HepG2 (cell line): ENCODE measurements around the gene RNF13. TPM values are rescaled to one million over a fixed set of nuclear protein-coding genes. Genes with fewer than 3 reads are reported as not detected.

Experiments used
- ATAC-seq: fragments of 200-7000 bp; cut with Tn5 transposase; 3 replicates; pipeline ENCODE4 v1.9.1; 2020; ENCODE audit warnings: mild to moderate bottlenecking, moderate library complexity
- BruUV-seq: library from RNA; stranded (reverse); fragments of 400-500 nt; replicated peaks from 2 replicates; lab custom pipeline; 2021; lab: Mats Ljungman, UMichigan
- CTCF ChIA-PET: fragments of 300-600 bp; formaldehyde crosslinking; extraction: SDS; loops from one replicate; lab custom pipeline; 2021; ENCODE audit warnings: low total read pairs, inconsistent platforms, low intra/inter-chr PET ratio; lab: Yijun Ruan, JAX
- POLR2A ChIA-PET: fragments of 350-600 bp; sonication (Branson Sonifier 250); formaldehyde crosslinking; loops from one replicate; lab custom pipeline; 2020; ENCODE audit warnings: antibody characterized with exemption, inconsistent platforms; lab: Yijun Ruan, JAX
- DNase-seq: peaks from one replicate; pipeline ENCODE4 v3.0.0-alpha.2; 2015; ENCODE audit warnings: low spot score
- FAIRE-seq: peaks from 3 replicates; lab custom pipeline; 2011; peaks lifted over from hg19 to GRCh38; lab: Jason Lieb, UNC
- H2AFZ ChIP-seq: one replicate; pipeline ENCODE4 v1.6.1; 2011; ENCODE audit warnings: low read length, inconsistent platforms
- H3K27ac ChIP-seq: fragments of 300-600 bp; 3 replicates; pipeline ENCODE4 v1.8.0; 2011; ENCODE audit warnings: mixed run types, mild to moderate bottlenecking, mixed read lengths, low read length, inconsistent platforms; ENCODE audit not compliant: insufficient read depth; ENCODE audit errors: extremely low read length
- H3K27me3 ChIP-seq, 2 experiments: fragments of 200-600 bp in 1 of 2; 2 replicates in 1 of 2; 3 replicates in 1 of 2; pipeline versions ENCODE4 v1.6.0 to v1.8.0; 2011; ENCODE audit warnings: low read length in 2 of 2, mild to moderate bottlenecking in 2 of 2, moderate library complexity in 2 of 2, inconsistent platforms in 1 of 2; ENCODE audit not compliant: insufficient read depth in 2 of 2, control insufficient read depth in 1 of 2
- H3K36me3 ChIP-seq, 2 experiments: fragments of 200-600 bp in 1 of 2; replicated peaks in 1 of 2; 2 replicates in 1 of 2; 3 replicates in 1 of 2; pipeline versions ENCODE4 v1.5.1 to v1.8.0; 2011; ENCODE audit warnings: low read length in 2 of 2, inconsistent platforms in 1 of 2; ENCODE audit not compliant: insufficient read depth in 2 of 2, control insufficient read depth in 1 of 2
- H3K4me1 ChIP-seq: 2 replicates; pipeline ENCODE4 v1.5.1; 2012; ENCODE audit warnings: low read length, inconsistent platforms; ENCODE audit not compliant: insufficient read depth
- H3K4me2 ChIP-seq: 2 replicates; pipeline ENCODE4 v1.6.0; 2011; ENCODE audit warnings: low read depth, low read length, inconsistent platforms
- H3K4me3 ChIP-seq, 3 experiments: fragments of 200-600 bp in 1 of 3; sonication (generic), shearing (Covaris generic) in 1 of 3; replicated peaks in 1 of 3; 2 replicates each; pipeline ENCODE4 v1.5.1; 2011 to 2016; ENCODE audit warnings: low read length in 3 of 3, inconsistent platforms in 2 of 3, low read depth in 2 of 3, mild to moderate bottlenecking in 2 of 3, control low read depth in 1 of 3, mixed read lengths in 1 of 3; ENCODE audit not compliant: insufficient read depth in 1 of 3
- H3K79me2 ChIP-seq: one replicate; pipeline ENCODE4 v1.6.1; 2011; ENCODE audit warnings: low read length, inconsistent platforms; ENCODE audit not compliant: insufficient read depth
- H3K9ac ChIP-seq: 2 replicates; pipeline ENCODE4 v1.6.0; 2011; ENCODE audit warnings: mild to moderate bottlenecking, low read depth, low read length, inconsistent platforms; ENCODE audit not compliant: insufficient read depth
- H3K9me3 ChIP-seq: 2 replicates; pipeline ENCODE4 v1.5.1; 2012; ENCODE audit warnings: mild to moderate bottlenecking, low read length
- H4K20me1 ChIP-seq: 2 replicates; pipeline ENCODE4 v1.6.0; 2011; ENCODE audit warnings: inconsistent platforms, mild to moderate bottlenecking, low read length, moderate library complexity; ENCODE audit not compliant: insufficient read depth
- RBM39 ChIP-seq: fragments of 200-400 bp; formaldehyde crosslinking; IDR thresholded peaks from one replicate; pipeline ENCODE4 v1.6.1; 2018; ENCODE audit warnings: antibody characterized with exemption, mild to moderate bottlenecking, low read depth, low read length; ENCODE audit not compliant: poor library complexity, severe bottlenecking
- XRCC5 ChIP-seq: fragments of 200-400 bp; formaldehyde crosslinking; optimal IDR thresholded peaks from 2 replicates; pipeline ENCODE3; 2017; ENCODE audit warnings: mild to moderate bottlenecking, low read length
- ZFP36L1 ChIP-seq: sonication (generic); formaldehyde crosslinking; IDR thresholded peaks from 2 replicates; pipeline ENCODE4 v1.8.0; 2022; ENCODE audit warnings: mild to moderate bottlenecking, missing genetic modification reagents, moderate library complexity
- WGBS: methylation state at CpG from one replicate; pipeline ENCODE4 v1.1.6; 2017; ENCODE audit warnings: low lambda C conversion rate; 5-methylcytosine and 5-hydroxymethylcytosine counted together
- in situ Hi-C: cut with HindIII; loops from 2 replicates; pipeline ENCODE4 v1.10.0; 2017; ENCODE audit warnings: low pct_unique_long_range_greater_than_20kb; ENCODE audit not compliant: extremely low pct_ligation_motif_present
- intact Hi-C: fragments of 100-400 bp; cut with micrococcal nuclease; formaldehyde crosslinking; loops from one replicate; pipeline ENCODE4 v1.10.0; 2022; ENCODE audit not compliant: unreplicated experiment
- polyA plus RNA-seq, 8 experiments: library from polyadenylated mRNA; depleted of rRNA in 3 of 8; stranded (reverse) in 7 of 8; unstranded in 1 of 8; fragments of >200 nt; fragmentation: Illumina TruSeq in 4 of 8; extraction: Trizol in 4 of 8; gene quantifications; 2 replicates each; pipeline versions ENCODE4 v1.2.1 to v1.2.3, GENCODE V29; 2011 to 2016; ENCODE audit warnings: low read depth in 4 of 8, missing spikeins in 1 of 8, mixed read lengths in 1 of 8; ENCODE audit not compliant: insufficient read depth in 1 of 8
- total RNA-seq, 5 experiments: library from RNA; depleted of rRNA; stranded (reverse); fragments of >200 nt; fragmentation: Illumina TruSeq; extraction: Trizol; gene quantifications; 2 replicates each; pipeline ENCODE4 v1.2.3, GENCODE V29; 2016; ENCODE audit warnings: low read depth in 1 of 5
- TF ChIP-seq, protein P1 (sequence below), 2 experiments: fragments of 450-650 bp in 1 of 2; sonication (generic) in 1 of 2; formaldehyde crosslinking in 1 of 2; IDR thresholded peaks; 2 replicates each; pipeline versions ENCODE4 v1.6.1 to v1.8.0; 2016 to 2022; ENCODE audit warnings: antibody characterized with exemption in 1 of 2, mild to moderate bottlenecking in 1 of 2, missing genetic modification reagents in 1 of 2

The RNF13 gene
- total and polyA plus RNA-seq, 2 of the 13 experiments (the other 11 are each of a cell fraction or from before 2014, with no cell fraction given), result 39.8 to 46.0 TPM

DNA sequence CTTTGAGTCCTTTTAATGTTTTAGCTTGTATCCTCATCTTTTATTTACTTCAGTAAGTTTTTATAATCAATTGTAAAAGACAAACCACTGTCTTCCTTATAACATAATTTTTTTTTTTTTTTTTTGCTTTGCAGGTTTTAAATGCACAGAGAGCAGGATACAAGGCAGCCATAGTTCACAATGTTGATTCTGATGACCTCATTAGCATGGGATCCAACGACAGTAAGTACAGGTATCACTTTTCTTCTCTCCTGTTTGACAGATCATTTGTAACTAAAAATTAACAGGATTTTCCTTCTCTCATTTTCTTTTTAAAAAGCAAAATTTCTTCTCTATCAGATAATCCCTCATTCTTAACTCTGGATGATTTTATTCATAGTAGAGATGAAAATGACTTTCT is 82.3 kb downstream of the RNF13 start:
- WGBS, result 60% methylated on average over 1 of the region's 1 CpG
- H4K20me1 ChIP-seq, result no peaks in the 10 kb centered on the region
- POLR2A ChIA-PET, result no interaction called here
- peaks cover 0 to 10% of the 10 kb centered on the region in 2 experiments; a peak in 1 of 5 replicates for H3K36me3 ChIP-seq
- H3K9me3 ChIP-seq, result no peaks in the 10 kb centered on the region
- peak; percentile 10 for DNase-seq
- in situ Hi-C loops, result no loop called here
- no peak overlapping the region for H3K27ac ChIP-seq
- TF ChIP-seq RBM39, result no peak
- TF ChIP-seq, protein P1, sequence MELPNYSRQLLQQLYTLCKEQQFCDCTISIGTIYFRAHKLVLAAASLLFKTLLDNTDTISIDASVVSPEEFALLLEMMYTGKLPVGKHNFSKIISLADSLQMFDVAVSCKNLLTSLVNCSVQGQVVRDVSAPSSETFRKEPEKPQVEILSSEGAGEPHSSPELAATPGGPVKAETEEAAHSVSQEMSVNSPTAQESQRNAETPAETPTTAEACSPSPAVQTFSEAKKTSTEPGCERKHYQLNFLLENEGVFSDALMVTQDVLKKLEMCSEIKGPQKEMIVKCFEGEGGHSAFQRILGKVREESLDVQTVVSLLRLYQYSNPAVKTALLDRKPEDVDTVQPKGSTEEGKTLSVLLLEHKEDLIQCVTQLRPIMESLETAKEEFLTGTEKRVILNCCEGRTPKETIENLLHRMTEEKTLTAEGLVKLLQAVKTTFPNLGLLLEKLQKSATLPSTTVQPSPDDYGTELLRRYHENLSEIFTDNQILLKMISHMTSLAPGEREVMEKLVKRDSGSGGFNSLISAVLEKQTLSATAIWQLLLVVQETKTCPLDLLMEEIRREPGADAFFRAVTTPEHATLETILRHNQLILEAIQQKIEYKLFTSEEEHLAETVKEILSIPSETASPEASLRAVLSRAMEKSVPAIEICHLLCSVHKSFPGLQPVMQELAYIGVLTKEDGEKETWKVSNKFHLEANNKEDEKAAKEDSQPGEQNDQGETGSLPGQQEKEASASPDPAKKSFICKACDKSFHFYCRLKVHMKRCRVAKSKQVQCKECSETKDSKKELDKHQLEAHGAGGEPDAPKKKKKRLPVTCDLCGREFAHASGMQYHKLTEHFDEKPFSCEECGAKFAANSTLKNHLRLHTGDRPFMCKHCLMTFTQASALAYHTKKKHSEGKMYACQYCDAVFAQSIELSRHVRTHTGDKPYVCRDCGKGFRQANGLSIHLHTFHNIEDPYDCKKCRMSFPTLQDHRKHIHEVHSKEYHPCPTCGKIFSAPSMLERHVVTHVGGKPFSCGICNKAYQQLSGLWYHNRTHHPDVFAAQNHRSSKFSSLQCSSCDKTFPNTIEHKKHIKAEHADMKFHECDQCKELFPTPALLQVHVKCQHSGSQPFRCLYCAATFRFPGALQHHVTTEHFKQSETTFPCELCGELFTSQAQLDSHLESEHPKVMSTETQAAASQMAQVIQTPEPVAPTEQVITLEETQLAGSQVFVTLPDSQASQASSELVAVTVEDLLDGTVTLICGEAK (IDR thresholded peaks at IDR 0.05), result no peak
- TF ChIP-seq, protein P1 (CRISPR knock-in tag; IDR thresholded peaks at IDR 0.05), result no peak
- no peak for TF ChIP-seq ZFP36L1 (CRISPR knock-in tag)
- no peak for TF ChIP-seq XRCC5
- TF ChIP-seq, all 625 proteins: peak for 0
- CTCF ChIA-PET, result no interaction called here
- FAIRE-seq (no peak), ATAC-seq (no peak)
- H3K79me2 ChIP-seq, result no peaks in the 10 kb centered on the region
- no TSS peak for BruUV-seq
- intact Hi-C loops, result no loop called here
- no peaks in the 10 kb centered on the region for H3K27me3 ChIP-seq
- H3K4me2 ChIP-seq, result no peak overlapping the region
- H3K4me3 ChIP-seq, result no peak overlapping the region
- H3K4me1 ChIP-seq, result no peaks in the 10 kb centered on the region; the same call in 1 of the 2 replicates
- H3K9ac ChIP-seq, result no peak overlapping the region
- no peak overlapping the region for H2AFZ ChIP-seq
